ENCODE data around the gene THOP1.

DNA sequence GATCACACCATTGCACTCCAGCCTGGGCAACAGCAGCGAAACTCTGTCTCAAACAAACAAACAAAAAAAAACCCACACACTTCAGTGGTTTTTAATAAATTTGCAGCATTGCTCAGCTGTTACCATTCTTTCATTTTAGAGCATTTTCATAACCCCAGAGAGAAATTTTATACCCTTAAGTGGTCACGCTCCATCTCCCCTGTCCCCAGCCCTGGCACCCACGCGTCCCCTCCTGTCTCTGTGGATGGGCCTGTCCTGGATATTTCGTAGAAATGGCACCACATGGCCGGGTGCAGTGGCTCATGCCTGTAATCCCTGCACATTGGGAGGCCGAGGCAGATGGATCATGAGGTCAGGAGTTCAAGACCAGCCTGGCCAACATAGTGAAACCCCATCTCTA lies 7.8 kb downstream of the THOP1 start:
- TF ChIP-seq POLR2AphosphoS5 (IDR thresholded peaks at IDR 0.05; ENCODE audit: insufficient read depth in 1 of 2, low read depth in 1 of 2) = no peak
- TF ChIP-seq POLR2A (IDR thresholded peaks at IDR 0.05) = no peak
- TF ChIP-seq CTCF (IDR thresholded peaks at IDR 0.05) = no peak
